HepG2 (cell line): Measurements from ENCODE around the gene DDX18.

Experiments used
- BORCS8-MEF2B ChIP-seq: sonication (generic); formaldehyde crosslinking; IDR thresholded peaks from 2 replicates; pipeline ENCODE4 v1.8.0; 2022; ENCODE audit warnings: mild to moderate bottlenecking, missing genetic modification reagents
- EZH2 ChIP-seq: conservative IDR thresholded peaks from 2 replicates; pipeline ENCODE4 v1.6.1; 2012; ENCODE audit warnings: mild to moderate bottlenecking, low read depth, low read length, moderate library complexity
- MTF2 ChIP-seq: sonication (generic); formaldehyde crosslinking; IDR thresholded peaks from 2 replicates; pipeline ENCODE4 v1.5.0; 2020; ENCODE audit warnings: missing genetic modification reagents, borderline replicate concordance
- SALL1 ChIP-seq: sonication (generic); formaldehyde crosslinking; IDR thresholded peaks from 2 replicates; pipeline ENCODE4 v1.8.0; 2022; ENCODE audit warnings: mild to moderate bottlenecking, missing genetic modification reagents
- ZNF691 ChIP-seq: sonication (generic); formaldehyde crosslinking; IDR thresholded peaks from 2 replicates; pipeline ENCODE4 v1.4.0; 2020; ENCODE audit warnings: missing genetic modification reagents, low read depth, mild to moderate bottlenecking, borderline replicate concordance
- TF ChIP-seq, protein P1 (sequence below): sonication (generic); formaldehyde crosslinking; IDR thresholded peaks from 2 replicates; pipeline ENCODE4 v1.4.0; 2020; ENCODE audit warnings: mild to moderate bottlenecking, missing genetic modification reagents

- TF ChIP-seq, protein P1, sequence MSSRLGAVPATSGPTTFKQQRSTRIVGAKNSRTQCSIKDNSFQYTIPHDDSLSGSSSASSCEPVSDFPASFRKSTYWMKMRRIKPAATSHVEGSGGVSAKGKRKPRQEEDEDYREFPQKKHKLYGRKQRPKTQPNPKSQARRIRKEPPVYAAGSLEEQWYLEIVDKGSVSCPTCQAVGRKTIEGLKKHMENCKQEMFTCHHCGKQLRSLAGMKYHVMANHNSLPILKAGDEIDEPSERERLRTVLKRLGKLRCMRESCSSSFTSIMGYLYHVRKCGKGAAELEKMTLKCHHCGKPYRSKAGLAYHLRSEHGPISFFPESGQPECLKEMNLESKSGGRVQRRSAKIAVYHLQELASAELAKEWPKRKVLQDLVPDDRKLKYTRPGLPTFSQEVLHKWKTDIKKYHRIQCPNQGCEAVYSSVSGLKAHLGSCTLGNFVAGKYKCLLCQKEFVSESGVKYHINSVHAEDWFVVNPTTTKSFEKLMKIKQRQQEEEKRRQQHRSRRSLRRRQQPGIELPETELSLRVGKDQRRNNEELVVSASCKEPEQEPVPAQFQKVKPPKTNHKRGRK (CRISPR knock-in tag) = no peak
- TF ChIP-seq MTF2 (CRISPR knock-in tag) = no peak
- no peak for TF ChIP-seq ZNF691 (CRISPR knock-in tag)
- no peak for TF ChIP-seq EZH2
- no peak for TF ChIP-seq BORCS8-MEF2B (CRISPR knock-in tag)
- TF ChIP-seq SALL1 (CRISPR knock-in tag) = no peak
Measured at GRCh38 chr2:117801826-117802225, 12.7 kb upstream of the DDX18 start.
